HG02763 (cell line): Measurements from ENCODE around the gene HMG20A.

Experiments used
- ATAC-seq: cut with Tn5 transposase; IDR thresholded peaks from one replicate; pipeline ENCODE4 v1.9.1; 2021; ENCODE audit warnings: mild to moderate bottlenecking, moderate library complexity; ENCODE audit not compliant: unreplicated experiment

Gene HMG20A

DNA sequence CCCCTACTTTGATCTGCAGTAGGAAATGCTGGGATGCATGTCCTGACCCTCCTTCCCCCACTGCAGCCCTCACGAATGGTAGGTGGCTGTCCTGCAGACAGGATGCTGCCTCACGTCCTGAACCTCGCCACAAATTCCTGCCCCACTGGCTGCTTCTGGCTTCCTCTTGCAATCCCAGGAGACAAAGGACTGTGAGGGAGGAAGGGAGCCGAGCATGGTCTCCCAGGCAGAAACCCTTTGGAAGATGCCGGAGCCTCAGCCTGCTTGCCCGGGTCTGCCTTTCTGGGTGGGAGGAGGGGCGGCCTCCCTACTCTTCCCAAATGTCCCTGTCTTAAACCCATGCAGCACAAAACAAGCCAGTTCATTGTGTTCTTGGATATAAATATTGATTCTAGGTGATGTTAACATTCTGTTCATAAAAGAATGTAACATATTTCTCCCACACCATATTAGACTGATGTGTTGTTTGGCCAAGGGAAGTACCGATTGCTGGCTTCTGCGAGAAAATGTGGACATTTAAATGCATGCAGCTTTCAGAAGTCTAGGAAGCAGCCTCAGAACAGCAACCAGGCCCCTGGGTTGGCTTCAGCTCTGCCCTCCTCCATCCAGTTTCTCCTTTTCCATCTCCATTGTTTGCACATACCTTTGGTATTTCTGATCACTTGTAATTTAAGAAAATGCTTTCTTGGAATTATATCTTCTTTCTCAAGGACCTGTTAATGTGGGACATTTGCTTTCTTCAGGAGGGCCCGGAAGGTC is 75.3 kb downstream of the HMG20A start:
- ATAC-seq = no peak

DNA sequence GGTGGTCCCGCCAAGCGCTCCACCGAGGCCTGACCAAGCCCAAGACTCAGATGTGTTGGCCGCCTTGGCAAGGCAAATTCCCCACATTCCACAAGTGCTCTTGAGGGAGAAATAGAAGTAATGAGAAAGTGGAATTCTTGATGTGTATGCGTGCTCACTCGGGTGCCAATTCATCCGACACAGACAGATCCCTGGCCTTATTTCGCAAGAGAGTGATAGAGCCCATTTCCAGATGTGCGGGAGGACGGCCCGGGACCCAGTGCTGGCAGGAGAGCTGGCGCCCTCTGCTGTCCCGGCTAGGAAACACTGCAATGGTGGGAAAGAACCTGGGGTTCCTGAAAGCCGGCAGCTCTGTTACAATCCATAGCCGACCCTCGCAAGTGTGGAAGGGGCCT is 76.0 kb downstream of the HMG20A start:
- ATAC-seq = no peak

DNA sequence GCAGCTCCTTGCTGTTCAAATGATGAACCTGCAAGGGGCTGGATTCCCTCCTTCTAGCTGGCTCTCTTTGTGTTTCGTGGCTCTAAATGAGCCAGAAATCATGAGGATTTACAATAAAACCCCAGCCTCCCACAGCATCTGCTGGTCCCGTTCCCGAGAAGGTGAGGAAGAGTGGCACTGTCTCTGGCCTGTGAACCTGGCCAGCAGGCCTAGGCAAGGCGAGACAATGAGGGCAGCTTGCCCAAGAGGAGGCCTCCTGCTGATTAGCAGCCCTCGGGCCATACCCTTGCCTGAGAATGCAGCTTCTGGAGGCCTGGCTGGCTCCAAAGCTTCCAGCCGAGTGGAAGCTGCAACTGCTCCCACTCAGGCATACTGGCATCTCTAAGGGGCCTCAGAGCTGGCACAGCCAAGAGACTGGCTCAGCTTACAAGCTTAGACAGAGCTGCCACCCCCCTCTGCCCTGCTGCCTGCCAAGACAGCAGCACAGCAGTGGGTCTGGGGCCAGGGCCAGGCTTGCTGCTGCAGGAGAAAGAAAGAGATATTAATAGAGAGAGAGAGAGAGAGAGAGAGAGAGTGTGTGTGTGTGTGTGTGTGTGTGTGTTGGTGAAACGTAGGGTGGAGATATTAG is 76.5 kb downstream of the HMG20A start:
- no peak for ATAC-seq

DNA sequence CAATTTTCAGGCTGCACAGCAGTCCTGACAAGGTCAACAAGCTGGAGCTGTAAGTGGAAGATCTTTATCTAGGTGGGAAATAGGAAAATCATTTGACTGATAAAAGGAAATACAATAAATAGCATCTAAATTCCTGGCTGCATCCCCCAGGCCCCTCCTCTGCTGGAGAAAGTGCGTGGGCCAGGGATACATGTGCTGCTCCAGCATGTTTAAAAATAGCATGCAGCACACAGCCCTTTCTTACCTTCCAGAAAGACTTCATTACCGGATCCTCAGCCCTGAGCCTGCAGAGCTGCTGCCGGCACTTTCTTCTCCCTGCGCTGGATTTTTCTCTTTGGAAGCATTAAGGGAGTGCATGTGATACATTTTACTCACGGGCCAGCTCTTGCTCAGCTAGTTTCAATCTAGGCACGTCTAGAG is 77.3 kb downstream of the HMG20A start:
- ATAC-seq = no peak

DNA sequence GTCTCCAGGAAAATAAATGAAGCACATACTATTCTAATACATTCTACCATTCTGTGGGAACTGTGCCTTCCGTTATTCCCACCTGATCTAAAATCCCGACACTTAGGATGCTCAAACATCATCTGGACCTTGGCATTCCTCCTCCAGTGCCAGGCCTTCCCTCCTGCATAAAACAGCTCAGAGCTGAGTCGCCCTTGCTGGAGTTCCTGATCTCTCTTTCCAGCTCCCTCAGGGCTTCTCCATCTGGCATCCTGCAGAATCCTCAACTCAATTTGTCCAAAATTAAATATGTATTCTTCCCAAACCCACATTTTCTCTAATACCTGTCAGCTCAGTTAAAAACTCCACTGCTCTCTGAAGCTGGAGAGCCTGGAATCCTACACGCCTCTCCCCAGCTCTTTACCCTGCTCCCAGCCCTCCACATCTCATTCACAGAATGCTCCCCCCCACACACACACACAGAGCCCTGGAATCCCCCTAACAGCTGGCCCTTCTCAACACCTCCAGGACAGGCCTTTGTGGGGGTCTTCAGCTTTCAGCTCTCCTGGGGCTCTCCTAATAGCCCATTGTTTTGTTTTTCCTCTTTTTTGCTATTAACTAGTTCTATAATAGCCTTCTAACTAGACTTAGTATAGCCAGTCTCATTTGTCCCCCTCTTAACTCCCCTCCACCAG is 78.5 kb downstream of the HMG20A start:
- ATAC-seq = no peak

DNA sequence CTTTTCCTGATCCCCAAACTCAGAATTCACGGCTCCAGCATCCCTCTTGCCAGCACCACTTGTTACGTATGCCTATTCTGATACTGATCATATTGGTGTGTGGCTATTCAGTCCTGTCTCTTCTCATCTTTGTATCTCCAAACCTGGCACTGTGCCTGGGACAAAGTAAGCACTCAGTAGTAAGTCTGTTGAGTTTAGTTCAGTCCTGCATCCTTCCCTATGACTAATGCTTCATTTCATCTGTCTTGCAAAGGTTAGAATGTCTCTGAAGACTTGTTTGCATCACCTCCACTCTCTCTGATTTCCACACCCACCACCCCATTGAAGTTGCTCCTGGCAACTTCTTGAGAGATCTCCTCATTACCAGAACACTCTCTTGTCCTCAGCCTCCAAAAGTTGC is 80.3 kb downstream of the HMG20A start:
- no peak for ATAC-seq

DNA sequence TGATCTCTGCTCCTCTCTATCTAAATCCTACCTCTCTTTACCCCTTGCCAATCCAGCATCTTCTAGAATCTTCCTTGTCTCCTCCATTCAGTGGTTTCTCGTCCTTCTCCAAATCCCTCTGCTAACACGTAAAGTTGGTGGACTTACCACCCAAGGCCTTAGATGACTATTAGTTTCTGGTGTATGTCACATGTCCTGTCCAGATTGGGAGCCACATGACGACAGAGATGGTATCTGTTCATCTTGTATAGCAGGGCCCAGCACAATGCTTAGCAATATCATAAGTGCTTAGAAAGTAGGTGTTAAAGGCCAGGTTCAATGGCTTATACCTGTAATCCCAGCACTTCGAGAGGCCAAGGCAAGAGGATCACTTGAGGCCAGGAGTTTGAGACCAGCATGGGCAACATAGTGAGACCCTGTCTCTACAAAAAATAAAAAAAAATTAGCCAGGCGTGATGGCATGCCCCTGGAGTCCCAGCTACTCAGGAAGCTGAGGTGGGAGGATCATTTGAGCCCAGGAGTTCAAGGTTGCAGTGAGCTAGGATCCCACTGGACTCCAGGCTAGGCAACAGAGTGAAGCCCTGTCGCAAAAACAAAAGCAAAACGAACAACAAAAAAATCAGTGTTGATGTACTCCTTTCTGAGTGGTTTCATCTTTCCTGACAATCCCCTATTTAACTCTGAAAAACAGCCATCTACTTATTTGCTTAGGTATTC is 81.8 kb downstream of the HMG20A start:
- ATAC-seq = no peak

DNA sequence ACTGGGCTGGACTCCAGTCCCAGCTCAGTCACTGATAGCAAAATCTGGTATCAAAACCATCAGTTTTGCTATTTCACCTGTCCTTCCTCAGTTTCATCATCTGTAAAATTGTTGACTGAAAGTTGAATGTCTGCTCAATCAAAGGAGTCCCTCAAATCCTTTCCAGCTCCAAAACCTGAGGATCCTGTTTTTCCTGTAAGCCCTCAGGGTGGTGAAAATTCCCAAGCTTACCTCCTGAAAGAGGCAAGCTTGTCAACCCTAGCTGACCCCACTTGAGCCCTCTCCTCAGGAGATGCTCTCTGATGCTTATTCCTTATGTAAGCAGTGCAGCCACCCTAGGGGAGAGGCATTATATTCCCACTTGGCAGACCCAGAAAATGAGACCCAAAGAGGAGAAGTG is 82.6 kb downstream of the HMG20A start:
- ATAC-seq = no peak

DNA sequence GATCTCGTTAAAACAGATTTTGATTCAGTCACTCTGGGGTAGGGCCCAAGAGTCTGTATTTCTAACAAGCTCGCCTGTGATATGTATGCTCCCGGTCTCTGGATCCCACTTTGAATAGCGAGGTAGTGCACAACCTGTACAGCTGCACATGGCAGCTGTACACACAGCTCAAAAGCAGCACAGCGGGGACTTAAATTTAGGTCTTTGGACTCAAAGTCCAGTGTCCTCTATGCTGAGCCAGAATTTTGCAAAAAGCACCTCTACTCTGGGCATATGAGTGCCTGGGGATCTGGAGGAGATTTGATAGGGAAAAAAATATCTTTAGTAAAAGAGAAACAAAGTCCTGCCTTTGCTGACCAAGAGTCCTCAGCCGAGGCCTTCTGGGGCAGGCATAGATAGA is 83.1 kb downstream of the HMG20A start:
- no peak for ATAC-seq

DNA sequence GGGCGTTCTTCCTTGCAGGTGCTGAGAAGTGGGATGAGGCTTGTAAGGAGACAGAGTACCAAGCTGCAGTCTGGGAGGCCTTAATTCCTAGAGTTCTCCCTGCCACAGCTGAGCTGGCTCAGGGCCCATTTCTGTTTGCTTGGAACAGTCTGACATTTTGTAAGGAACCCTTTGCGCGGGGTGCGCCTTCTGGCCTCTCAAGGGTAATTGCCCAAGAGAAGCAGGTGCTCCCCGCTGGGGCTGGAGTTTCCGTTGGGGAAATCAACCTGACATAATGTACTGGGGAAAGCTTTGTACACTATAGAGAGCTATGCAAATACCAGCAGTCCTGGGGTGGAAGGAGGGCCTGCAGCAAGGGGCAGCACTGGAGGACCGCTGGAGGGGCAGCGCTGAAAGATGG is 83.6 kb downstream of the HMG20A start:
- no peak for ATAC-seq

DNA sequence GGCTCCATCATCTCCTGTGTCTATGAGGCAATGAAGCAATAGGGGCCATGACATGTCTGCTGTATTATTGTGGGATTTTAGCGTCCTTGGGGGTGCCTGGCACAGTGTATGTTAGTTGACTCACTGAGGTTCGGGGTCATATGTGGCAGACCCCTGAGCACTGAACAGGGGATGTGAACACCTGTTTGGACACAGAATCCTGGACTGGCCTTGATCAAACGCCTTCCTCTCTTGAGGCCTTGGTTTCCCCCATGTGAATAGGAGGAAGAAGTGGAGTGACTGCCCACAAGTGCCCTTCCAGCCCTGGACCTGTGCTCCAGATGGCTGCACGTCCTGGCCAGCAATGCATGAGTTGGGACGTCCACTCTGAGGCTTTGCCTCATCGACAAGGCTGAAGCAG is 84.2 kb downstream of the HMG20A start:
- no peak for ATAC-seq

DNA sequence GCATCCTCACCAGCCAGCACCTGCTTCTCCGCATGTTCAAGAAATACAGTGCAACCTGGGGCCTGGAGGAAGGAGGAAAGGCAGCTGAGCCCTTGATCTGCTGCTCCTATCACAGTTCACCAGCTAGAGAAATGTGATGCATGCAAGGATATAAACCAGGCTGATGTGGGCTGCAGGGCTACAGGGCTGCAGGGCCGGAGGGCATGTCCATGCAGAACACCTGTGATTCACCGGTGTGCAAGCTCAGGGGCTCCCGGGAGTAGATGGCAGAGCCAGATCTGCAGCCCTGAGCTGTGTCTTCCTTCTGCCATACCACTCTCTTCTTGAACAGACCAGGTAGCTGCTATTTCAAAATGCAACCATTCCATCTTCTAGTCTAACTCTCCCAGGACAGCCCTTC is 84.9 kb downstream of the HMG20A start:
- no peak for ATAC-seq

DNA sequence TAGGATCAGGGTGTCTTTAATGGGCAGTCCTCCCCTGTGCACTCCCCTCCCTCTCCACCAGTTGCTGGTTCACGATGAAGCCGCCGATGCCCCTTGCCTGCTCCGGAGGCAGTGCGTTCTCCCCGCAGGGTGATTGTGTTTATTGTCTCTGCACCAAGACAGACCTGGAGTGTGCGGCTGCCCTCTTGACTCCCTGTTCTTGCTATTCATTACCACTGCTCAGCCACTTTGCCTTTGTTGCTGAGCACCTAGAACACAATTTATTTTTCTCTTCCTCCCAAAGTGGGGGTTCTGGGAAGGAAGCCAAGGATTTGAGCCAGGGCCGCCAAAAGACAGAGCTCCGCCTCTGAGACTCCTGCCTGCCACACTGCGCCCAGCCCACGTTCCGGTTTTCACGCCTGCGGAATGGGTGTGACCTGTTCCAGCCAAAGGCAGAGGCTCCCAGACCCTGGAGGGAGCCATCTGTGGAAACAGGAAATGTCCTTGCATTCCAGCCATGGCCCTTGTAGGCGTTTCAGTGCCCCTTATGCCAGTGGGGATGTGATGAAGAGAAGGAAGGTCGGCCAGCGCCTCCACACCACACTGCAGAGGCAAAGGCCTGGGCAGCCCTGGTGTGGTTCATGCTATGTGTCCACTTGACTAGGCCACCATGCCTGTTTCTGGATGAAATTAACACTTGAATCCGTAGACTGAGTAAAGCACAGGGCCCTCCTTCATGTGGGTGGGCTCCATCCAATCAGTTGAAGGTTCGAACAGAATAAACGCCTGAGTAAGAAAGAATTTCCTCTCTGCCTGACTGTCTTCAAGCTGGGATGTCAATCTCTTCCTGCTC is 85.8 kb downstream of the HMG20A start:
- no peak for ATAC-seq

DNA sequence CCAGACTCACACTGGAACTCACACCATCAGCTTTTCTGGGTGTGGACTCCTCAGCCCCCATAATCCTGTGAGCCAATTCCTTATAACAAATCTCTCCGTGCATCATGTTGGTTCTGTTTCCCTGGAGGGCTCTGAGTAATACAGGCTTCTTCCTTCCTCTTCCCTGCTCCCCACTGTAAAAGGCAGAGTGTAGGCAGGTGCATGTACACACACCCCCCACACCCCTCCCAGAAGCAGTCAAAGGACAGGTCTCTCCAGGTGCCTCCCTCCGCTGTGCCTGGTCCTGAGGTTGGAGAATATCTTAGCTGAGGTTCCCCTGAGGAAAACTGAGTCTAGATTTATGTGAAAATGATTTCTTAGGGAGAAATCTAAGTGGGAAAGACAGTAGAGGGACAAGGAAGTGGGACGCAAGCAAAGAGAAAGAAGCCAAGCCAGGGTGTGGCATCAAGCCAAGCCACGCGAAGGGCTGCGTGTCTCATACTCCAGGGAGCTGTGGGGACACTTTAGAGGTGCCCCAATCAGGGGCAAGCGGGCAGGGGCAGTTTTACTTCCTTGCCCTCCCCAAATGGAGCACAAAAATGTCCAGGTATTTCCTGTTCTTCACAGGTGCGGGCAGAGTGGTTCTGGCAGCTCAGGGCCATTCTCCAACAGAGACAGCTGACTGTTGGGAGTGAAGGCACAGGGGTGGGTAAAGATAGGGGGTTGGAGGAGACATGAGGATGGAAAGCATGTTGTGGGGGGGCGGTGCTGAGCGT is 86.6 kb downstream of the HMG20A start:
- no peak for ATAC-seq

DNA sequence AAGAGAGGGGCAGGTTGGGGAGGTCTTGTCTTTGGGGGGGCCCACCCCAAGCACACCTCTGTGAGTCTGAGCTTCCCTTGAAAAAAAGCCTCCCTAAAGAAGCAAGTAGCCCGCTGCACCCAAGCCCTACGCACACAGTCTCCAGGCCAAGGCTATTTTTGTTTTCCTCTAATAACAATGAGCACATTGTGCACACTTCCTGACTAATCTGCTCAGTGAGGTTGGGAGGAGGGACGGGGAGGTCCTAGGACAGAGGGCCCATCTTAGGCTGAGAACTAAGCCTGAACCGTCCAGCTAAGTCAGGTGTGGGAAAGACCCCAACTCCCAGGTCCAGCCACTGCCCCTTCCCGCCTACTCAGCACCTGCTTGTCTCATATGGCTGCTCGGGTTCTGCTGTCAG is 87.2 kb downstream of the HMG20A start:
- ATAC-seq = no peak

DNA sequence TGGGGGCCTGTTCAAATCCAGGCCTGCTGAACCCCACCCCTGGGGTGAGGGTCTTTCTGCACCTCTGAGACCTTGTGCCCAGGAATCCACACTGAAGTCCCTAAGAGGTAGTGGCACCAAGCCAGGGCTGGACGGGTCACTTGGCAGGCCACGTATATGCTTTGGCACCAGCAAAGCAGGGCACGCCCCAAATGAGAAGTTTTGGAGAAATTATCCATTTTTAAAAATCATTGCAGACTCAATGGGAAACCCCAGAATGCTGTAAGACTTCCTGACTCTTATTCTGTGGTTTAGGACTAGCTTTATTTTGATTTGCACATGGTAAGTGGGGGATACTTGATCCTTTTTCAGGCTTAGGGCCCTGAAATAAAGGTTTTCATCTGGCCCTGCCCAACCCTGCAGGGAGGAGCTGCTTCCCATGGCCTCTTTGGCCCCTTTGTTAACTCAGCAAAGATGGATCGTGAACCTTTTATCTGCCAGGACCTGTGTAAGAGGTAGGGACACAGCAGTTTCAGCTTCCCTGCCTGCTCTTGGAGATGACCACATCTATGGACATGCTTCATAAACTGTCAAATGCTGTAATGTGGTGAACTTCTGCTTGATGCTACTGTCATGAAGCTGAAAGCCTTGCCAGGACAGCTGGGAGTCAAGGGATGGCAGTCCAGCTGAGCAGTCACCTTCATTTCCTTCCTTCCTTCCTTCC is 88.0 kb downstream of the HMG20A start:
- no peak for ATAC-seq

DNA sequence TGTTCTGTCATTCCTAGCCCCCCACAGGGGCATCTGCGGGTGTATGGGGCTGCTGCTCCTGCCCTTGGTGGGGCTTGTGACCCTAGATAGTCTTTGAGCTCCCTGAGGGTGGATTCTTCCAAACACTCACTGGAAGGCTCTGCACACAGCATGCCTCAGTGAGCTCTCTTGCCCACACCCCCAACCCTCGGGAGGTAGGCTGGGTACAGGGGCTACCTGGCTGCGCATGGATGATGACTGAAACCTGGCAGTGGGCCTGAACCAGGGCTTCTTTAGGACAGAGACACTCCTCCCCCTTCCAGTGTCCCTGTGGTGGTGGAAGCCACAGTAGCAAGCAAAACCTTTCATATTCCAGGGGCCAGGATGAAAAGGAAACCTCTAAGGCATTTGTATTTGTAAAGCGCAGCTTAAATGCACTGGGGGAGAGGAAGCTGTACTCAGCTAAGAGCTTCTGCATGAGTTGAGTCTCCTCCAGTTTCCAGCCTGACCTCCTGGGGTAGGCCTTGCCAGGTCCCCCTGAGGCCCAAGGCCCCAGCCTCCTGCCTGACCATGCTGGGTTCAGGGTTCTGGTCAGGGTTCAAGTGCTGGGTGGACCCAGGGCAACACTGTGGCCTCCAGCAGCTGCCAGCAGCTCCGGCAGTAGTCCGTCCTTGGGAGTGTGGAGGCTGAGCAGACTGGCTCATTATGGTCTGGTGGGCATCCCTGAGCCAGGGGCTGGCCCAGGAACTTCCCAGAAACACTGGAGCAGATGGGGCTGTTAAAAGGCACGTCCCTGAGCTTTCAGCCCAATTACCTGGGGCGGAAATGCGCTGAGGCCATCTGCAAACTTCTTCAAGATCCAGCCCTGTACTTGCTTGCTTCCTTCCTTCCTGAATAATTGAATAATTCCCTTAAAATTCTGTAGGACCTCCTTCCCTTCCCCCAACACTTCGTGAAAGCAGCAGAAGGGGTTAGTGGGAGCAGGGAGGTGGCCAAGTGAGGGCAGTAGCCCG is 89.7 kb downstream of the HMG20A start:
- no peak for ATAC-seq

DNA sequence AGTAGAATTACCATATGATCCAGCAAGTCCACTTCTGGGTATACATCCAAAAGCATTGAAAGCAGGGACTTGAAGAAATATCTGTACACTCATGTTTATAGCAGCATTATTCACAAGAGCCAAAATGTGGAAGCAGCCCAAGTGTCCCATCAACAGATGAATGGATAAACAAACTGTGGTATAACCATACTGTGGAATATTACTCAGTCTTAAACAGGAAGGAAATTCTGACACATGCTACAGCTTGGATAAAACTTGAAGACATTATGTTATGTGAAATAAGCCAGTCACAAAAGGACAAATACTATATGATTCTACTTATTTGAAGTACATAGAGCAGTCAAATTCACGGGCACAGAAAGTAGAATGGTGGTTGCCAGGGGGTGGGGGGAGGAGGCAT is 91.2 kb downstream of the HMG20A start:
- no peak for ATAC-seq
